ENCODE measurements around the gene MBP. TPM values are rescaled to one million over a fixed set of nuclear protein-coding genes. Genes with fewer than 3 reads are reported as not detected.

MBP gene
- total and polyA plus RNA-seq, 2 donors (not counting 3 experiments of a cell fraction or from before 2014, with no cell fraction given), result 1.7 to 2.3 TPM

DNA sequence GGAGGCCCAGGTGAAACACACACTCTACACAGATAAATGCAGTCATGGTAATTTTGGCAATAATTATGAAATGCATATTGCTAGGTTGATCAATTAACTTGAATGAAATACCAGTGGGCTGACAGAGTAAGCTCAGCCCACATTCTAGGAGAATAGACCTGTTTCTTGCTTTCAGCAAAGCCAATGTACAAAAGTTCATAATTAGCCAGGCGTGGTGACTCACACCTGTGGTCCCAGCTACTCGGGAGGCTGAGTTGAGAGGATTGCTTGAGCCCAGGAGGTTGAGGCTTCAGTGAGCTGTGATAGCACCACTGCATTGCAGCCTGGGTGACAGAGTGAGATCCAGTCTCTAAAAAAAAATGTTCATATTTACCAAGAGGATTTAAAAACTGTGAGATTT lies 15.7 kb upstream of the MBP start:
- no peak overlapping the region for H3K9ac ChIP-seq (replicated peaks; ENCODE audit: extremely low read depth, insufficient read depth, low read length)
- no peaks in the 10 kb centered on the region for H3K9me3 ChIP-seq (replicated peaks; ENCODE audit: control insufficient read depth, insufficient read depth, low read length)
- dilution Hi-C loops (cut with MboI; ENCODE audit: extremely low pct_ligation_motif_present, low sequenced_read_pairs) (no loop called here), intact Hi-C loops (cut with micrococcal nuclease) (no loop called here)
- H3K9me1 ChIP-seq (replicated peaks; ENCODE audit: control insufficient read depth, extremely low read depth, insufficient read depth, low read length), result no peaks in the 10 kb centered on the region
- no peaks in the 10 kb centered on the region for H3K36me3 ChIP-seq (ENCODE audit: control insufficient read depth in 2 of 2, extremely low read depth in 1 of 2, insufficient read depth in 2 of 2, low read length in 2 of 2)
- H3K4me2 ChIP-seq (ENCODE audit: insufficient read depth, low read length), result no peak overlapping the region
- peaks cover 5% of the 10 kb centered on the region for H3K4me1 ChIP-seq (ENCODE audit: control insufficient read depth, extremely low read depth, insufficient read depth, low read length)
- no peaks in the 10 kb centered on the region for H3K27me3 ChIP-seq (ENCODE audit: control insufficient read depth in 2 of 2, insufficient read depth in 2 of 2, low read length in 2 of 2)
- H3K27ac ChIP-seq (ENCODE audit: insufficient read depth, low read depth, low read length), result no peak overlapping the region
- DNase-seq (ENCODE audit: low read depth, low spot score) (no peak), FAIRE-seq (no peak)
- BruUV-seq (replicated peaks), result no TSS peak
- CTCF ChIA-PET, result no interaction called here
- H4K20me1 ChIP-seq (replicated peaks; ENCODE audit: control insufficient read depth, extremely low read depth, insufficient read depth, low read length), result no peaks in the 10 kb centered on the region
- H3K79me2 ChIP-seq (ENCODE audit: control insufficient read depth, insufficient read depth, low read length), result no peaks in the 10 kb centered on the region
- no peak for TF ChIP-seq POLR2A (IDR thresholded peaks at IDR 0.05; ENCODE audit: low read depth, low read length)
- no peak for TF ChIP-seq MYC (IDR thresholded peaks at IDR 0.05; ENCODE audit: low read depth, low read length)
- no peak for TF ChIP-seq FOS (IDR thresholded peaks at IDR 0.05; ENCODE audit: borderline replicate concordance, insufficient read depth, low read length)
- TF ChIP-seq, protein P1, sequence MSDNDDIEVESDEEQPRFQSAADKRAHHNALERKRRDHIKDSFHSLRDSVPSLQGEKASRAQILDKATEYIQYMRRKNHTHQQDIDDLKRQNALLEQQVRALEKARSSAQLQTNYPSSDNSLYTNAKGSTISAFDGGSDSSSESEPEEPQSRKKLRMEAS (IDR thresholded peaks at IDR 0.05; ENCODE audit: insufficient read depth, insufficient read length), result no peak
- TF ChIP-seq CTCF (IDR thresholded peaks at IDR 0.05; ENCODE audit: extremely low read depth in 1 of 2, insufficient read depth in 1 of 2, low read depth in 1 of 2, low read length in 2 of 2), result no peak
- TF ChIP-seq POLR2AphosphoS5 (IDR thresholded peaks at IDR 0.05; ENCODE audit: insufficient read depth, low read depth, low read length), result no peak
- TF ChIP-seq JUN (IDR thresholded peaks at IDR 0.05; ENCODE audit: borderline replicate concordance, insufficient read depth, insufficient read length, low read depth), result no peak
- TF ChIP-seq GATA2 (IDR thresholded peaks at IDR 0.05; ENCODE audit: insufficient read depth, insufficient read length, low read depth, low read length), result no peak
- no peak for TF ChIP-seq EZH2 (IDR thresholded peaks at IDR 0.05; ENCODE audit: borderline replicate concordance, low read depth, low read length, severe bottlenecking)
- H3K4me3 ChIP-seq (replicated peaks in 1 of 3; ENCODE audit: insufficient read depth in 1 of 3, low read depth in 1 of 3, low read length in 3 of 3), result no peak overlapping the region
- H2AFZ ChIP-seq (ENCODE audit: low read depth, low read length), result no peak overlapping the region
- POLR2A ChIA-PET, result no interaction called here

Measured in endothelial cell of umbilical vein (primary cell).